ENCODE measurements around the gene SPNS3.

The SPNS3 gene, protein sequence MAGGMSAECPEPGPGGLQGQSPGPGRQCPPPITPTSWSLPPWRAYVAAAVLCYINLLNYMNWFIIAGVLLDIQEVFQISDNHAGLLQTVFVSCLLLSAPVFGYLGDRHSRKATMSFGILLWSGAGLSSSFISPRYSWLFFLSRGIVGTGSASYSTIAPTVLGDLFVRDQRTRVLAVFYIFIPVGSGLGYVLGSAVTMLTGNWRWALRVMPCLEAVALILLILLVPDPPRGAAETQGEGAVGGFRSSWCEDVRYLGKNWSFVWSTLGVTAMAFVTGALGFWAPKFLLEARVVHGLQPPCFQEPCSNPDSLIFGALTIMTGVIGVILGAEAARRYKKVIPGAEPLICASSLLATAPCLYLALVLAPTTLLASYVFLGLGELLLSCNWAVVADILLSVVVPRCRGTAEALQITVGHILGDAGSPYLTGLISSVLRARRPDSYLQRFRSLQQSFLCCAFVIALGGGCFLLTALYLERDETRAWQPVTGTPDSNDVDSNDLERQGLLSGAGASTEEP

DNA sequence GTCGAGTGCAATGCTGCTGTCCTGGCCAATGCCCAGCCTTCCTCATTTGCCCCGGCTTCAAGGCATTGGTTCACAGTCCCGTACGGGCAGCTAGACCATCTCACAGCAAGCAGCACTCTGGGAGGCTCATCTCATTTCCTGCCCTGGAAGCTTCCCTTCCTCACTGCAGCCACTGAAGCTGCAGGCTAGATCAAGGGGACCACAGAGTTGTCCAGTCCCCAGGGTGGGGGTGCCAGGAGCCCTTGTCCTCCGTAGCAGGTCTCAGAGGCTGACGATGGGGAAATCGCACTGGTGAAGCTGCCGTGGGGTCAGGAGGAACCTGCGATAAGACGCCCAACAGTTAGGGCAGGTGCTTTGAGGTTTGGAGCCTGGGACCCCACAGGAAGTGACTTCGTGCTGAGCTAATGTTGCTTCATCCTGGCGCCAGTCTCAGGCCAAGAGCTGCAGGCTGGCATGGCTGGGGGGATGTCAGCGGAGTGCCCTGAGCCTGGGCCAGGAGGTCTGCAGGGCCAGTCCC lies at the start of gene SPNS3:
Gene SPNS3, plus strand, starts transcription at position 426 of the 517 bp plus-strand sequence. Its CDS starts 28 bp downstream, at position 454.
- Histone ChIP-seq H3K4me1 (ENCODE audit: control insufficient read depth, insufficient read depth, low read length) (no peaks in the 10 kb centered on the region), H3K27ac (ENCODE audit: low read depth, low read length) (no peak within 1 kb of the TSS), H3K36me3 (ENCODE audit: control insufficient read depth, insufficient read depth, low read length) (no peaks in the 10 kb centered on the region), H3K27me3 (ENCODE audit: control insufficient read depth, insufficient read depth, low read length) (no peaks in the 10 kb centered on the region), H3K9ac (ENCODE audit: low read depth, low read length) (no peak within 1 kb of the TSS), H3K9me3 (ENCODE audit: control insufficient read depth, insufficient read depth, low read length) (no peaks in the 10 kb centered on the region), H3K4me3 (ENCODE audit: low read depth, low read length) (no peak within 1 kb of the TSS)

GRCh38 chr17:4386406-4386805 lies 47.3 kb upstream of the SPNS3 start:
- no peak overlapping the region for H3K4me3 ChIP-seq (ENCODE audit: low read depth, low read length)
- H3K9ac ChIP-seq (ENCODE audit: low read depth, low read length) = no peak overlapping the region
- no peaks in the 10 kb centered on the region for H3K27me3 ChIP-seq (ENCODE audit: control insufficient read depth, insufficient read depth, low read length)
- no peaks in the 10 kb centered on the region for H3K36me3 ChIP-seq (ENCODE audit: control insufficient read depth, insufficient read depth, low read length)
- no peaks in the 10 kb centered on the region for H3K9me3 ChIP-seq (ENCODE audit: control insufficient read depth, insufficient read depth, low read length)
- peaks cover 10% of the 10 kb centered on the region; the same call in 1 of the 2 replicates for H3K4me1 ChIP-seq (ENCODE audit: control insufficient read depth, insufficient read depth, low read length)
- H3K27ac ChIP-seq (ENCODE audit: low read depth, low read length) = no peak overlapping the region

DNA sequence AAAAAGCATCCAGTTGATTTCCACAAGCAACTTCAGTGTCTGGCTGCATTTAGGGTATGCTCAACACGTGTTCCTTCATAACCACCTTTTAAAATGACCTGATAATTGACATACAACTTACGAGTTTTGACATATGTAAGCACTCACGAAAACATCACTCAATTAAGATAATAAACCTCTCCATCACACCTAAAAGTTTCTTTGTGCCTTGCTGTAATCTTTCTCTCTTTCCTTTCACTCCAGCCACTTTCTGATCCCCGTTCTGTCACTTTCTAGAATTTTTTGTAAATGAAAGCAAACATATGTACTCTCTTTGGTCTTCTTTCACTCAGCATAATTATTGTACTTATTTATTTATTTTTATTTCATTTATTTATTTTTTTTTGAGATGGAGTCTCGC lies 46.6 kb upstream of the SPNS3 start:
- Histone ChIP-seq H3K4me3 (ENCODE audit: low read depth, low read length) (no peak overlapping the region), H3K36me3 (ENCODE audit: control insufficient read depth, insufficient read depth, low read length) (no peaks in the 10 kb centered on the region), H3K9ac (ENCODE audit: low read depth, low read length) (no peak overlapping the region), H3K27ac (ENCODE audit: low read depth, low read length) (no peak overlapping the region), H3K27me3 (ENCODE audit: control insufficient read depth, insufficient read depth, low read length) (no peaks in the 10 kb centered on the region), H3K9me3 (ENCODE audit: control insufficient read depth, insufficient read depth, low read length) (no peaks in the 10 kb centered on the region), H3K4me1 (ENCODE audit: control insufficient read depth, insufficient read depth, low read length) (peaks cover 4% of the 10 kb centered on the region; the same call in 1 of the 2 replicates)

GRCh38 chr17:4389079-4389478 lies 44.7 kb upstream of the SPNS3 start:
- no peak overlapping the region for H3K9ac ChIP-seq (ENCODE audit: low read depth, low read length)
- H3K27me3 ChIP-seq (ENCODE audit: control insufficient read depth, insufficient read depth, low read length) = no peaks in the 10 kb centered on the region
- no peak overlapping the region for H3K27ac ChIP-seq (ENCODE audit: low read depth, low read length)
- H3K36me3 ChIP-seq (ENCODE audit: control insufficient read depth, insufficient read depth, low read length) = no peaks in the 10 kb centered on the region
- H3K9me3 ChIP-seq (ENCODE audit: control insufficient read depth, insufficient read depth, low read length) = no peaks in the 10 kb centered on the region
- no peak overlapping the region for H3K4me3 ChIP-seq (ENCODE audit: low read depth, low read length)
- H3K4me1 ChIP-seq (ENCODE audit: control insufficient read depth, insufficient read depth, low read length) = peaks cover 9% of the 10 kb centered on the region

DNA sequence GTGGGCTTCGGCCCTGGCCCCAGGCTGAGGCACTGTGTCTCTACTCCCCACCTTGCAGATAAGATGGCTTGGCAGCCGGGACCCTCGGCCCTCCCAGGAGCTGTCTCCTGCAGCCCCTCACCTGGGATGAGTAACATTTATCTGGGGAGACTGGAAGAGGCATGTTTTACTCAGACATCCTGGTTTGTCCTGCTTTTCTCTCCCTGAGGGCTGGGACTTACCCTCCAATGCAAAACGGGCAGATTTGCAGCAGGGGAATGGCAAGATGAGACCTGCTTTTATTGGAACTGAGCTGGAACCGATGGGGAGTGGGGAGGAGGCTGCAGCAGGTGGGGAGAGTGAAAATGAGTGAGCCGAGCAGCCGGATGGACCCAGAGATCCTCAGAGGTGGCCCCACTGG lies 39.9 kb upstream of the SPNS3 start:
- Histone ChIP-seq H3K9ac (ENCODE audit: low read depth, low read length) (no peak overlapping the region), H3K36me3 (ENCODE audit: control insufficient read depth, insufficient read depth, low read length) (no peaks in the 10 kb centered on the region)

GRCh38 chr17:4394208-4395110 lies 39.3 kb upstream of the SPNS3 start:
- H3K4me3 ChIP-seq (ENCODE audit: low read depth, low read length) = no peak overlapping the region
- H3K9me3 ChIP-seq (ENCODE audit: control insufficient read depth, insufficient read depth, low read length) = no peaks in the 10 kb centered on the region

More for the DNA sequence above, 39.9 kb upstream of the SPNS3 start:
- peaks cover 19% of the 10 kb centered on the region for H3K4me1 ChIP-seq (ENCODE audit: control insufficient read depth, insufficient read depth, low read length)
- H3K4me3 ChIP-seq (ENCODE audit: low read depth, low read length) = no peak overlapping the region
- peak overlapping the region; percentile 16 for H3K27ac ChIP-seq (ENCODE audit: low read depth, low read length)
- no peaks in the 10 kb centered on the region for H3K9me3 ChIP-seq (ENCODE audit: control insufficient read depth, insufficient read depth, low read length)
- H3K27me3 ChIP-seq (ENCODE audit: control insufficient read depth, insufficient read depth, low read length) = no peaks in the 10 kb centered on the region

GRCh38 chr17:4395111-4395478 lies 38.6 kb upstream of the SPNS3 start:
- H3K4me1 ChIP-seq (ENCODE audit: control insufficient read depth, insufficient read depth, low read length) = peaks cover 18% of the 10 kb centered on the region
- no peak overlapping the region for H3K9ac ChIP-seq (ENCODE audit: low read depth, low read length)
- H3K27ac ChIP-seq (ENCODE audit: low read depth, low read length) = no peak overlapping the region
- no peaks in the 10 kb centered on the region for H3K9me3 ChIP-seq (ENCODE audit: control insufficient read depth, insufficient read depth, low read length)
- no peak overlapping the region for H3K4me3 ChIP-seq (ENCODE audit: low read depth, low read length)
- H3K27me3 ChIP-seq (ENCODE audit: control insufficient read depth, insufficient read depth, low read length) = no peaks in the 10 kb centered on the region
- no peaks in the 10 kb centered on the region for H3K36me3 ChIP-seq (ENCODE audit: control insufficient read depth, insufficient read depth, low read length)

More at GRCh38 chr17:4394208-4395110, 39.3 kb upstream of the SPNS3 start:
- Histone ChIP-seq H3K9ac (ENCODE audit: low read depth, low read length) (no peak overlapping the region), H3K4me1 (ENCODE audit: control insufficient read depth, insufficient read depth, low read length) (peaks cover 18% of the 10 kb centered on the region), H3K27ac (ENCODE audit: low read depth, low read length) (no peak overlapping the region), H3K27me3 (ENCODE audit: control insufficient read depth, insufficient read depth, low read length) (no peaks in the 10 kb centered on the region), H3K36me3 (ENCODE audit: control insufficient read depth, insufficient read depth, low read length) (no peaks in the 10 kb centered on the region)

DNA sequence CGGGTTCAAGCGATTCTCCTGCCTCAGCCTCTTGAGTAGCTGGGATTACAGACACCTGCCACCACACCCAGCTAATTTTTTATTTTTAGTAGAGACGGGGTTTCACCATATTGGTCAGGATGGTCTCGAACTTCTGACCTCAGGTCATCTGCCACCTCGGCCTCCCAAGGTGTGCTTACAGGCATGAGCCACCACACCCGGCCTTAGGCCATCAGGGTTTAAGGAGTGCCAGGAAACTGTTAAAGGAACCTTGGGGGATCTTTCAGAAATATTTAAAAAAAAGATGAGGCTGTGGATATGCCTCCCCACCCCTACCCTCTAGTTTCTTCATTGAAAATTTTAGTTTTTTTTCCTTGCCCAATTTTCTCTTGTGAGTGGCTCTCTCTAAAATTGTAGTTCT lies 35.9 kb upstream of the SPNS3 start:
- Histone ChIP-seq H3K27me3 (ENCODE audit: control insufficient read depth, insufficient read depth, low read length) (no peaks in the 10 kb centered on the region), H3K36me3 (ENCODE audit: control insufficient read depth, insufficient read depth, low read length) (no peaks in the 10 kb centered on the region), H3K4me1 (ENCODE audit: control insufficient read depth, insufficient read depth, low read length) (peaks cover 18% of the 10 kb centered on the region), H3K27ac (ENCODE audit: low read depth, low read length) (no peak overlapping the region), H3K9me3 (ENCODE audit: control insufficient read depth, insufficient read depth, low read length) (no peaks in the 10 kb centered on the region), H3K9ac (ENCODE audit: low read depth, low read length) (no peak overlapping the region), H3K4me3 (ENCODE audit: low read depth, low read length) (no peak overlapping the region)

DNA sequence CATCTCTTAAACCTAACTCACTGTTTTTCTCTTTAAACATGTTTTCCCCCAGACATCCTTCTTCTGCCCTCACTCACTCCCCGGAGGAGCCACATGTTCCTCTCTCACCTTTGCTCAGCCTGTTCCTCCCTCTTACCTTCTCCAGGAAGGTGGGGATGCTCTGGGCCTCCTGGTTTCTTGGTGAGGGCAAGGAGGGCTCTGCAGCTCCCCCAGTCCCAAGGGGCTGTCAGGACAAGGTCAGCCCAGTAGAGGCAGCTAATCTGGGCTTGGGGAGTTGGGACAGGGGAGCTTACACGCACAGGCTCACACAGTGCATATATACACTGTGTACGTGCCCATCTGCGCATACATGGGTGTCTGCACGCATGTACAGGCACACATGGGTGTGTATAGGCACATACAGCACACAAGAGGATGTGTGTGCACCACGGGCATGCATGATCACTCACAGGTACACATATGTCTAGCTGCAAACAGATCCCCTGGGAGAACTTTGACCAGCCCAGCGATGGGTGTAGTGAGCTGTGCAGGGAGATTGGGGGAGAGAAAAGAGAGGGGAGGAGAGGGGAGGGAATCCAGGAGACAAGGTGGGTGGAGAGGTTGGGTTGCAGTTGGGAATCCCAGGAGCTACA lies 28.6 kb upstream of the SPNS3 start:
- H3K27ac ChIP-seq (ENCODE audit: low read depth, low read length) = no peak overlapping the region
- H3K9ac ChIP-seq (ENCODE audit: low read depth, low read length) = no peak overlapping the region
- H3K36me3 ChIP-seq (ENCODE audit: control insufficient read depth, insufficient read depth, low read length) = no peaks in the 10 kb centered on the region
- H3K27me3 ChIP-seq (ENCODE audit: control insufficient read depth, insufficient read depth, low read length) = no peaks in the 10 kb centered on the region
- H3K4me3 ChIP-seq (ENCODE audit: low read depth, low read length) = no peak overlapping the region
- H3K9me3 ChIP-seq (ENCODE audit: control insufficient read depth, insufficient read depth, low read length) = no peaks in the 10 kb centered on the region
- H3K4me1 ChIP-seq (ENCODE audit: control insufficient read depth, insufficient read depth, low read length) = no peaks in the 10 kb centered on the region

DNA sequence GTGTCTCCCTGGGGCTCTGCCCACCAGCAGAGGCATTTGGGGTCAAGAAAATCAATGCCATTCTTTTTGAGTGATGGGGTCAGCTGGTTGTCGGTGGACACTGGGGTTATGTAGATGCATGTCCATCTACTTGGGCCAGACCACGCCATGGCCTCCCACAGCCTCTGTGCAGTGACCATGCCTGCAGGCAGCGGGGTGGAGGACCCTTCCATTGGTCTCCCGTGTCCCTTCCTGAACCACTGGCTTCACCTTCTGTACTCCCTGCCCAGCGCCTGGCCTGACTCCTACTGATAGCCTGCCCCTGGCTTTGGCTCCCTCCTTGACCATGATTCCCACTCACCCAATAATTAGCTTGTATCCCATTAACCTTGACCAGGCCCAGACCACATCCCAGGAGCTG lies 28.0 kb upstream of the SPNS3 start:
- no peak overlapping the region for H3K27ac ChIP-seq (ENCODE audit: low read depth, low read length)
- no peaks in the 10 kb centered on the region for H3K9me3 ChIP-seq (ENCODE audit: control insufficient read depth, insufficient read depth, low read length)
- H3K36me3 ChIP-seq (ENCODE audit: control insufficient read depth, insufficient read depth, low read length) = no peaks in the 10 kb centered on the region
- H3K27me3 ChIP-seq (ENCODE audit: control insufficient read depth, insufficient read depth, low read length) = no peaks in the 10 kb centered on the region
- H3K9ac ChIP-seq (ENCODE audit: low read depth, low read length) = no peak overlapping the region
- no peaks in the 10 kb centered on the region for H3K4me1 ChIP-seq (ENCODE audit: control insufficient read depth, insufficient read depth, low read length)
- no peak overlapping the region for H3K4me3 ChIP-seq (ENCODE audit: low read depth, low read length)
